GM21717 (cell line): ENCODE results near the gene ZNF556.

Experiments used
- ATAC-seq: cut with Tn5 transposase; IDR thresholded peaks from one replicate; pipeline ENCODE4 v1.9.1; 2021; ENCODE audit warnings: mild to moderate bottlenecking, moderate library complexity; ENCODE audit not compliant: unreplicated experiment

The ZNF556 gene

DNA sequence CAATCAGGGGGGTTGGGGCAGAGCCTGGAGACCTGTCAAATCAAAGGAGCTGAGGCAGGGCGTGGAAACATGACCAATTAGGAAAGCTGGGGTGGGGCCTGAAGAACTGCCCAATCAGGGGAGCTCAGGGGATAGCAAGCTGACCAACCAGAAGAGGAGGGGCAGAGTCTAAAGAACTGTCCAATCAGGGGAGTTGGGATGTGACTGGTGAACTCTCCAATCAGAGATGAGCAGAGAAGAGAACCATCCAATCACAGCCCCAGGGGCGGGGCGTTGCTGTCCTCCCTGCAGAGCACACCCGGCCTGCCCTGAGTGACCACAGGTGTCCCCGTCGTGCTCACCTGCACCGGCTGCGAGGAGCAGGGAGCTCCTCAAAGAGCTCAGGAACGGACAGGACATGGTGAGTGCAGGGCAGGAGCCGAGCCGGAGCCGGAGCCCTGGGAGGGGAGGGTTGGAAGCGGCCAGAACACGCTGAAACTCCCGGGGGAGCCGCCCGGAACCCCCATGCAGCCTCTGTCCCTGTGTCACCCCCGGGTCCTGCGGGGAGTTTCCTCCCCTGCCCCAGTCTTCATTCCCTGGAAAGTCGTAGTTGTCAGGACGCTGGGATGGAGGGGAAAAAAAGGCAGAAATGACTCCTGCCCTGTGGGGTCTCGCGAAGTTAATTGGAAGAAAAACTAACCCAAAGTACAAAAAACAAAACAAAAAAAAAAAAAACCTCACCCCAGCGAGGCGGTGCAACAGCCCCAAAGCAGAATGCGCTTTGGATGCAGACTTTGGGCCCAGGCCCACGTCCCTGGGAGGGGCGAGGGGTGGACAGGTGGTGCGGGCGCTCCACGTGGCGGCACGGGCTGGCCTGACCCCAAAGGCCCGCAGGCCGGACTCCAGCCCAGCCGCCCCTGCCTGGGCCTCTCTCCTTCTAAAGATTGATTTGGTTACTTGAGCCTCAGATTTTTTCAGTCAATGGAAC is at the start of gene ZNF556:
TSS of gene ZNF556 (plus strand) at position 311 of the 967 bp plus-strand sequence. CDS start at position 398, 87 bp downstream.
- no peak for ATAC-seq

DNA sequence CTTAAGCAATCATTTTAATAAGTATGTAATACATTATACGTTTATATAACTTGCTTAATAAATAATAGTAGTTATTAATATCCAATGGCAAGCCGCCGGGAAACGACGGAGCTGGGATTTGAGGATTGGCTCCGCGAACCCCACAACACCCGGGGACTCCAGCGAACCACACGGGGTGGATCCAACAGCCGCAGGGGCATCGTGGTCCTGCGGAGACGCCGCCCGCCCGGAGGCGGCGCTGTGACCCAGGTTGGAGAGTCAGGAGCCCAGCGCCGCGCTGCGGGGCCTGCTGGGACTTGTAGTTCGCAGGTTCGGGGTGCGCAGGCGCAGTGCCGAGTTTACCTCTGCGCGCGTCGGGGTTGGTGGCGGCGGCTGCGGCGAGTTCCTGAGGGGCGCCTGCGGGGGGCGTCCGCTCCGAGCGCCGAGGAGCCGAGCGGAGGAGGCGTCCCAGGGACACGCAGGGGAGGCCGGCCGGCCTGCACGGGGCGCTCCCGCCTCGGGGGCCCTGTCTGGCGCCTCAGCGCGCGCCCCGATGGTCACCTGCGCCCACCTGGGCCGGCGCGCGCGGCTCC is 47.5 kb upstream of the ZNF556 start, which contains the start of gene ZNF554:
TSS of gene ZNF554 (plus strand) at position 329 of the 572 bp plus-strand sequence. CDS start at position 533, 204 bp downstream.
- ATAC-seq, result peak; percentile 53

DNA sequence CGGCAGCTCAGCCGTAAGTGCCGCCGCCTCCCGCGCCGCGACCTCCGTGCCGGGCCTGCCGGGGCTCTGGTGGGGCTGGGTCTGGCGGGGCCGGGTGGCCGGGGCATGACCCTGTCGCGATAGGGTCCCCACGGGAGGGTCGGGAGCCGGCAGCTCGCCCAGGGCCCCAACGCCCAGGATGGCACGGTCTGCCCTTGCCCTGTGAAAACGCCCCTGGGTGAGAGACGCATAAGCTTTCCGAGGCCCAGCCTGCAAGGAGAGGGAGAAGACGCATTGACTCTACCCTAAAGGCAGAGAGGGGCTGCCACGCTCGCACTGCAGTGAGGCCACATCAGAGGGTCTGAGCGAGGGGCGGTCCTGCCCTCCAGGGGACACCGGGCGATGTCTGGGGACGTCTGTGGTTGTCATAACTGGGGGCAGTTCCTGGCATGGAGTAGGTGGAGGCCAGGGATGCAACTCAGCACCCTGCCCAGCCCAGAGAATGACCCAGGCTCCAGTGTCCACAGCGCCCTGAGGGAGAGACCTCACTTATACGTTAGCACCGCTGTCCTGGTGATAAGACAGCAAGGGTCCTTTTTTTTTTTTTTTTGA is 46.9 kb upstream of the ZNF556 start:
- ATAC-seq, result peak; percentile 16

DNA sequence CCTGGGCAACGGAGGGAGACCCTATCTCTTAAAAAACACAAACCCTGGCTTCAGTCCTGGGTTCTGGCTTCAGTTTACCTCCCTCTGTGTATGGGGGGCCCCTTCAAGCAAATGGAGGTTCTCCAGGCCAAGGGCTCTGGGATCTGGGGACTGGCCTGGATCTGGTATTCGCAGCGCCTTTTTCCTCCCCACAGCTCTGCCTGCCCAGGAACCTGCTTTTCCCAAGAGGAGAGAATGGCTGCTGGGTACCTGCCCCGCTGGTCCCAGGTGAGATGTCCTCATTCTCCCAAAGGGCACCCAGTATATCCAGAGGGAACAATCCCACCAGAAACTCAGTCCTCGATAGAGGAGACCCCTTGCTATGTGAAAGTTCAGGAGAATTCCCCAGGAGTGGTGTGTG is 44.3 kb upstream of the ZNF556 start:
- ATAC-seq, result no peak

DNA sequence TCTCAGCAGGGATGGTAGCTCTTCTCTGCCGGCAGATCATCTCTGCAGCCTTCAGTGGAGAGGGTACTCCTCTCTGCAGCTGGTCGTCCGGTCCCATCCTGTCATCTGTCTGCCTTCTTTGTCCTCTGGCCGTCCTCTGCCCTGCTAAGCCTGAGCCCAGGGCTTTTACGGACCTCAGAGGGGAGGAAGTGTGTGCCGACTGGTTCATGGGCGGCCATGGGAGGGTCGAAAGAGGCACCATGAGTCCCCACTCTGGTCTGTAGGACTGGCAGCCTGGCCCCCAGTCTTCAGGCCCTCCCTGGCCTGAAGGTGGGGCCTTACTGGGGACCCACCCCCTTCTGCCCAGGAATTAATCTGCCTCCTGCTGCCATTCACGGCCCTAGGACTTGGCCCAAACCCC is 43.5 kb upstream of the ZNF556 start:
- no peak for ATAC-seq

DNA sequence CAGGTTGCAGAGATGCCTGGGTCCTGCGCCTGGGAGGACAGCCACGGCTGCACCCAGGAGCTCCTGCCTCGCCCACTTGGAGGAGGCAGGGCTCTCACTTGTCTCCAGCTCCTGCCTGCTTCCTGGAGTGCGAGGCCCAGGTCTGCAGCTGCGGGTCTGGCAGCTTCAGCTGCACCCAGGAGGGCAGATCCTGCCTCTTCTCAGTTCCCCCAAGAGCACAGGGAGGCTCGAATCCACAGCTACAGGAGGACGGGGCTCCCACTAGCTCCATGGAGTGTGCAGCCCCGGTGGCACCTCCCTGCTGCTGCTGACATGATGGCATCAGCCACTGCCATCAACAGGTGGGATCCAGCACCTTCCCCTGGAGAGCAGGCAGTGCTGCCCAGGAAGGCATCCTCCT is 43.0 kb upstream of the ZNF556 start:
- no peak for ATAC-seq

DNA sequence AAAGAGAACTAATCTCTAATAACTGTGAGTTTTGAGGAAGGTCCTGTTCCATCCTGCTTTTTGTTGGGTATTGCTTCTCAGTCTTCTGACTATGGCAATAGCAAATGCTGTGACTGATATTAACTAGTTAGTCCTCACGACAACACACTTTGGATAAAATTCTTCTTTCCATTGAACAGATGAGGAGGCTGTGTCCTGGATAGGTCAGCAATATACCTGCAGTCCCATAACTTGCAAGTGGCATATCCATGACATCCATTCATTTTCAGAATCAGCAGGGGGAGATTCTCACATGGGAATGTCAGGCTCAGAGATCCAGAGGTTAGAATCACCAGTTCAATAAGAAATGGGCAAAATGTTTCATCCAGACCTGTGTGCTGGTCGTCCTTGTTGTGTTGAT is 40.1 kb upstream of the ZNF556 start:
- no peak for ATAC-seq

DNA sequence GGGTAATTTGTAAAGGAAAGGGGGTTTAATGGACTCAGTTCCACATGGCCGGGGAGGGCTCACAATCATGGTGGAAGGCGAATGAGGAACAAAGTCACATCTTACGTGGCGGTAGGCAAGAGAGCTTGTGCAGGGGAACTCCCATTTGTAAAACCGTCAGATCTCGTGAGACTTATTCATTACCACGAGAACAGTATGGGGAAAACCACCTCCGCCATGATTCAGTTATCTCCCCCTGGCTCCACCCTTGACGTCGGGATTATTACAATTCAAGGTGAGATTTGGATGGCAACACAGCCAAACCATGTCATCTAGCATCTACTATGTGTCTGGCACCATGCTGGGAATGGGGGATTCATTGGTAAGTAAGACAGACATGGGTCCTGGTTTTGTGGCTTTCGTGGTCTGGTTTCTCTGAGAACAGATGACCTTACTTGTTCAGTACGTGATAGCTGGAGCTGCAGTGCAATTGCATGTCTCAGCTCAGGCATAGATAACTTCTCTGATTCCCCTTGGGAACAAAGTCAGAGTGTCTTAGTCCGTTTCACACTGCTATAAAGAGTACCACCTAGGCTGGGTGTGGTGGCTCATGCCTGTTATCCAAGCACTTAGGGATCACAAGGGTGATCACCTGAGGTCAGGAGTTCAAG is 39.2 kb upstream of the ZNF556 start:
- ATAC-seq, result no peak

DNA sequence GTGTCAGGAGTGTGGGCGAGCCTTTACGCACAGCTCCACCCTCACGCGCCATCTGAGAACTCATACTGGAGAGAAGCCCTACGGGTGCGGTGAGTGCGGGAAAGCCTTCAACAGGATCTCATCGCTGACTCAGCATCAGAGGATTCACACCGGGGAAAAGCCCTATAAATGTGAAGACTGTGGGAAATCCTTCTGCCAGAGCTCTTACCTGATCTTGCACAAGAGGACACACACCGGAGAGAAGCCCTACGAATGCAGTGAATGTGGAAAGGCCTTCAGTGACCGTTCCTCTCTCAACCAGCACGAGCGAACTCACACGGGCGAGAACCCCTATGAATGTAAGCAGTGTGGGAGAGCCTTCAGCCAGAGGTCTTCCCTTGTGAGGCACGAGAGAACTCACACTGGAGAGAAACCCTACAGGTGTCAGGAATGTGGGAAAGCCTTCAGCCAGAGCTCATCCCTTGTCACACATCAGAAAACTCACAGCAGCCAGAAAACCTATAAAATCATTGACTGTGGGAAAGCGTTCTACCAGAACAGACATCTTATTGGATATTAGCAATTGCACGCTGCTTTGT is 32.8 kb upstream of the ZNF556 start:
- ATAC-seq, result no peak

DNA sequence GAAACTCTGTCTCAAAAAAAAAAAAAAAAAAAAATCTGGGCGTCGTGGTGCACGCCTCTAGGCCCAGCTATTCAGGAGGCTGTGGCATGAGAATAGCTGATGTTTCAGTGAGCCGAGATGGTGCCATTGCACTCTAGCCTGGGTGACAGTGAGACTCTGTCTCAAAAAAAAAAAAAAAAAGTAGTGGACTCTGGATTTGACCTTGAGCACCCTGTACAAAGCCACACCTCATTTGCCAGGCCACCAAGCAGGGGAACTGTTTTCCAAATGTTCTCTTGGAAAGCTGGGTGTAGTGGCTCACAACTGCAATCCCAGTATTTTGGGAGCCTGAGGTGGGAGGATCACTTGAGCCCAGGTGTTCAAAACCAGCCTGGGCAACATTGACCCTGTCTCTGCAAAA is 29.7 kb upstream of the ZNF556 start:
- ATAC-seq, result no peak

DNA sequence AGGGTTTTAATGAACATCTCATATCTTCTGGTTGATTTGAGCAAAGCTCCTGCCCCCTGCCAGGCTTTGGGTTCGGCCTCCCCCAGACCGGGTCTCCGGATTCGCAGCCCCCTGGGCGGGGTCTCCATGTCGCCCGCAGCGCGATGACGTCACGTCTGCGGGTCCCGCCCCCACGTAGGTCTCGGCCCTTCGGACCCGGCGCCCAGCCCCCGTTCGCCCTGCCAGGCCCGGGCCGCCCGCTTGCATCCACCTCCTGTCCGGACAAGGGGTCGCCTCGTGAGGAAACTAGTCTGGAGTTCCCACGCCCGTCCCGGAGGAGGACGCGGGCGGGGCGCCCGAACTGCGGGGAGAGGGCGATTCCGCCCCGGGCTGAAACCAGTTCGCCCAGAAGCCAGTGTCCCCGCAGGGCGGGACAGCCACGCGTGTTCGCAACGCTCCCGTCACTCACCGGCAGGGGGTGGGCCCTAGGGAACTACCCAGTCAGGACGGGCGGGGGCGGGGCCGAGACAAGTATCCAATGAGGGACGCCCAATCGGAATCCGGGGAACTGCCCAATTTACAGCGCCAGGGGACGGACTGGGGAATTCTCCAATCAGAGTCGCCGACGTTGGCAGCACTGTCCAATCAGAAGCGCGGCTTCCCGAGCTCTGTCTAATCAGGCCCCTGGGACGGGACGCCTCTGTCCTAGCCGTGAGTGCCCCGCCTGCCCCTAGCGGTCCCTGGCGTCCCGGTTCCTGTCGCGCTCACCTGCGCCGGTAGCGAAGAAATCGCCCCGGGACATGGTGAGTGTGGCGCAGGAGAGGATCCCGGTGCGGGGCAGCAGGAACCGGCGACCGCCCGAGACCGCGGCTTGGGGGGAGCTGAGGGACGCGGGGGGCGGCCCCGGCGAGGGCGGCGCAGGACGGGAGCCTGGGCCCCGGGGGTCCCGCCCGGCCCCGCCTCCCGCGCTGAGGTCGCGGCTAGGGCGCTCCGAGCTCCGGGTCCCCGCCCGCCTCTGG is 26.0 kb upstream of the ZNF556 start, which contains the start of gene ZNF555:
TSS of gene ZNF555 (plus strand) at position 682 of the 998 bp plus-strand sequence. CDS start at position 780, 98 bp downstream.
- peak; percentile 89 for ATAC-seq

DNA sequence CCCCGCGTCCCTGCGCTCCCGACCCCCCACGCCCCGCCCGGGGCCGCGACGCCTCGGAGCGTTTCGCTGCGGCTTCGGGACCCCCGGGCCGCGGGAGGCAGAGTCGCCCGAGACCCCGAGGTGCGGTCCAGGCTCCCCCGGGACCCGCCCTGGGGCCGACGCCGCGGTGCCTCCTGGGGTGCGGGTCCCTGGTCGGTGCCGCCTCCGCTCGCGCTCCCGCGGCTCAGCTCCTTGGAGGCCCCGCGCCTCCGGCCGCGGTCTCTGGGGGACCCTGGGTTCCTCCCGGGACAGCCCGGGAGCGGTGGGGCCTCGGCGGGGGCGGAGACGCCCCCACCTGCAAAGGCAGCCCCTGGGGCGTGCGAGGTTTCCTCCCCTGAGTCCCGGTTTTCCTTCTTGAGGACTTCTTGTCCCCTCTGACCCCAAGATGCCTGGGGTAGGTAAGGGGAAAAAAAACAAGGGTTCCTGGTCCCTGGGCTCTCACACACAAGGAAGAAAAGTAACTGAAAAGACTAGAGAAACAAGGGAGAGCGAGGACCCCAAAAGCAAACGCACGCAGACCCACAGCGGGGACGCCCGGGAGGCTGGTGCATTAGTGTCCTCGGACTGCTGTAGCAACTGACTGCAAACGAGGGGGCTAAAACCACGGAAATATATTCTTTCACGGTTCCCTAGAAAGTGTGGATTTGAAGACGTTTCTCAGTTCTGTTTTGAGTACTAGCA is 25.1 kb upstream of the ZNF556 start:
- ATAC-seq, result no peak

DNA sequence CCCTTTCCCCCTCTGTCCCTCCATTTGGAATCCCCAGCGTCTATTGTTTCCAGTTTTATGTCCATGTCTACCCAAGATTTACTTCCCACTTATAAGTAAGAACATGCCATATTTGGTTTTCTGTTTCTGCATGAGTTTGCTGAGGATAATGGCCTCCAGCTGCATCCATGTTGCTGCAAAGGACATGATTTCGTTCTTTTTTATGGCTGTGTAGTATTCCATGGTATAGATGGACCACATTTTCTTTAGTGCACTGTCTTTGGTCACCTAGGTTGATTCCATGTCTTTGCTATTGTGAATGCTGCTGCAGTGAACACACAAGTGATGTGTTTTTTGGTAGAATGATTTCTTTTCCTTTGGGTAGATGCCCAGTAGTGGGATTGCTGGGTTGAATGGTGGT is 22.0 kb upstream of the ZNF556 start:
- ATAC-seq, result no peak

DNA sequence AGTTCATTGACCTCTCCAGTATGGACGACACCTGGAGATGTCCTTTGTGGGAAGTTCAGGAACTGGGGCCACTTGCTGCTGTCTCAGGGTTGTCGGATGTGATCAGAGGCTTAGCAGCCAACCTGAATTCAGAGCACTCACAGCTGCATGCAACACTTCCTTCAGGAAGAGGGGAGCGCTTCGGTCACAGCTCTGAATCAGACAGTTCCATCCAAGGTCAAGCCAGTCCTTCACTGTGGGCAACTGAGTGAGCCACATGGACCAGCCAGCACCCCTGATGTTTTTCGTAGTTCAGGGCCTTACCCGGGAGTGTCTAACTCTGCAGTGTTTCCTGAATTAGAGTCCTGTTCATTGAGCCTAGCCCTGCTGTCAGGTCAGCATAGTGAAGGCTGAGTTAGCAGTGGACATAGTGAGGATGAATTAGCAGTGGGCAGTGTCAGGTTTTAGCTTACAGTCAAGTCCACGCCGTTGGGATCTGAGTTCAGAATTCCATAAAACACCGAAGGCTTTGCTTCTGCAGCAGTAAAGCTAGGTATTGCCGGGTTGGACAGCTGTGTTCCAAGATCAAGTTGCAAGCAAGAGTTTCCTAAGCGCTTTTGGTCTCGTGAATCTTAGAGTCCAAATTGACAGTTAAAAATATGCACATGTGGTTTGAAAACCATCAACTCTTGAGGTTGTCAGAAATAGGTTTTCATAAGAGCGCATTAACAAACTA is 20.8 kb upstream of the ZNF556 start:
- no peak for ATAC-seq

DNA sequence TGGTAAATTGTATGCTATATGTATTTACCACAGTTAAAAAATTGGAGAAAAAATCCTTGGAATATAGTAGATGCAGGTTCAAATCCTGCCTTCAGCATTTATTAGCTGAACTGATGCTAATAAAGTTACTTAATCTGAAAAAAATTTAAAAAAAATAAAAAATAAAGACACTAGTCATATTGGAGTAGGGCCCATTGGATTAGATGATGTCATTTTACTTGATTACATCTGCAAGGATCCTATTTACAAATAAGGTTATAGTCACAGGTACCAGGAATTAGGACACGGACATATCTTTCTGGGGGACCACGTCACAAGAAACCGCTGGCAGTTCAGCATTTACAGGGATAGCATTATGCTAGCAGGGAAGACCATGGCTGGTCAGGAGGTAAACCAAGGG is 19.6 kb upstream of the ZNF556 start:
- no peak for ATAC-seq

DNA sequence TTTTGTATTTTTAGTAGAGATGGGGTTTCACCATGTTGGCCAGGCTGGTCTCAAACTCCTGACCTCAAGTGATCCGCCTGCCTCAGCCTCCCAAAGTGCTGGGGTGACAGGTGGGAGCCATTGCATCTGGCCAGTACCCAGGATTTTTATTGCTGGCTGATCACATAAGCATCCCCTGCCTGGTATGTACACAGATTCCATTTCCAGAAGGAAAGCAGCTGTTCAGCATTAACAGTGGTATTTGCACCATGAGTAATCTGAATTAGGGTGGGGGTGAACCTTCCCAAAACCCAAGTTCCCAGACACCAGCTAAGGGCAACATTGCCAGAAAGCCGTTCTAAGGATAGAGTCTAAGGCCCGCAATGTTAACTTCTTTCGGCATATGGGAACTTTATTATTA is 18.5 kb upstream of the ZNF556 start:
- ATAC-seq, result no peak

DNA sequence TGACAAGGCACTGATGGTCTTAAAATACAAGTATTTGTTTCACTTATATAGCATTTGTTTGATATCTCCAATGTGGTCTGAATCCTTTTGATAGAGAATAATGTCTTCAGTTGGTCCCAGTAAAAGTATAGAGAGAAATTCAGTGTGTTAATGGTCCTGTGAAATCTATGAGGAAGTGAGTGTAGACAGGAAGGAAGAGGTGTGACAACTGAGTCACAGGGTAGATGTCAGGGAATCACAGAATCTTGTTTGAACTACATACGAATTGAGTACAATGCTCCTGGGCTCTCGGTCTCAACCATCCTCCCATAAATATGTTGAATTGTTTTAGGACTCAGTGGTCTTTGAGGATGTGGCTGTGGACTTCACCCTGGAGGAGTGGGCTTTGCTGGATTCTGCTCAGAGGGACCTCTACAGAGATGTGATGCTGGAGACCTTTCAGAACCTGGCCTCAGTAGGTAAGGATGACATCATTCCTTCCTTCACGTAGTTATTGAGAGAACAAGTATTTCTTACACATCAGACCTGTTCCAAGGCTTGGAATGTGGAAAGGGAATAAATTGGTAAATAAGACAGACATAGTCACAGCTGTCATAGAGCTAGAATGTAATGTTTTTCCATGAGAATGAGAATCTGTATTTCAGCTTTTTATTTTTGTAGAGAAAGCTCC is 16.7 kb upstream of the ZNF556 start:
- ATAC-seq, result no peak

DNA sequence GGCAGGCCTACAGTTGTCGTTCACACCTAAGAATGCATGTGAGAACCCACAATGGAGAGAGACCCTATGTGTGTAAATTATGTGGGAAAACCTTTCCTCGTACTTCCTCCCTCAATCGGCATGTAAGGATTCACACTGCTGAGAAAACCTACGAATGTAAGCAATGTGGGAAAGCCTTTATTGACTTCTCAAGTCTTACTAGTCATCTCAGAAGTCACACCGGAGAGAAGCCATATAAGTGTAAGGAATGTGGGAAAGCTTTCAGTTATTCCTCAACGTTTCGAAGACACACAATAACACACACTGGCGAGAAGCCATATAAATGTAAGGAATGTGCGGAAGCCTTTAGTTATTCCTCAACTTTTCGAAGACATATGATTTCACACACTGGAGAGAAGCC is 14.5 kb upstream of the ZNF556 start:
- no peak for ATAC-seq
